ENCODE results near the gene WDPCP. TPM values are rescaled to one million over a fixed set of nuclear protein-coding genes. Genes with fewer than 3 reads are reported as not detected.

WDPCP gene
- total RNA-seq, 1 donor from 2014 or later = 5.7 TPM

- Mint-ChIP-seq H3K4me3 (ENCODE audit: unreplicated experiment) (no peak overlapping the region), H3K27ac (ENCODE audit: unreplicated experiment) (no peak overlapping the region), H3K36me3 (ENCODE audit: low read depth, unreplicated experiment) (no peaks in the 10 kb centered on the region), H3K27me3 (ENCODE audit: unreplicated experiment) (peaks cover 1% of the 10 kb centered on the region), H3K4me1 (ENCODE audit: unreplicated experiment) (no peaks in the 10 kb centered on the region), H3K9me3 (ENCODE audit: unreplicated experiment) (no peaks in the 10 kb centered on the region)
- DNase-seq (ENCODE audit: low spot score) = no peak
- TF ChIP-seq, protein P1, sequence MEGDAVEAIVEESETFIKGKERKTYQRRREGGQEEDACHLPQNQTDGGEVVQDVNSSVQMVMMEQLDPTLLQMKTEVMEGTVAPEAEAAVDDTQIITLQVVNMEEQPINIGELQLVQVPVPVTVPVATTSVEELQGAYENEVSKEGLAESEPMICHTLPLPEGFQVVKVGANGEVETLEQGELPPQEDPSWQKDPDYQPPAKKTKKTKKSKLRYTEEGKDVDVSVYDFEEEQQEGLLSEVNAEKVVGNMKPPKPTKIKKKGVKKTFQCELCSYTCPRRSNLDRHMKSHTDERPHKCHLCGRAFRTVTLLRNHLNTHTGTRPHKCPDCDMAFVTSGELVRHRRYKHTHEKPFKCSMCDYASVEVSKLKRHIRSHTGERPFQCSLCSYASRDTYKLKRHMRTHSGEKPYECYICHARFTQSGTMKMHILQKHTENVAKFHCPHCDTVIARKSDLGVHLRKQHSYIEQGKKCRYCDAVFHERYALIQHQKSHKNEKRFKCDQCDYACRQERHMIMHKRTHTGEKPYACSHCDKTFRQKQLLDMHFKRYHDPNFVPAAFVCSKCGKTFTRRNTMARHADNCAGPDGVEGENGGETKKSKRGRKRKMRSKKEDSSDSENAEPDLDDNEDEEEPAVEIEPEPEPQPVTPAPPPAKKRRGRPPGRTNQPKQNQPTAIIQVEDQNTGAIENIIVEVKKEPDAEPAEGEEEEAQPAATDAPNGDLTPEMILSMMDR (IDR thresholded peaks at IDR 0.05; ENCODE audit: unreplicated experiment) = no peak
Observed at GRCh38 chr2:63346411-63346810, 241.9 kb downstream of the WDPCP start.

GRCh38 chr2:63345285-63345633 is 243.0 kb downstream of the WDPCP start:
- Mint-ChIP-seq H3K9me3 (ENCODE audit: unreplicated experiment) (no peaks in the 10 kb centered on the region), H3K27me3 (ENCODE audit: unreplicated experiment) (peaks cover 1% of the 10 kb centered on the region), H3K4me1 (ENCODE audit: unreplicated experiment) (no peaks in the 10 kb centered on the region), H3K36me3 (ENCODE audit: low read depth, unreplicated experiment) (no peaks in the 10 kb centered on the region), H3K4me3 (ENCODE audit: unreplicated experiment) (no peak overlapping the region), H3K27ac (ENCODE audit: unreplicated experiment) (no peak overlapping the region)
- DNase-seq (ENCODE audit: low spot score) = no peak
- TF ChIP-seq, protein P1 (IDR thresholded peaks at IDR 0.05; ENCODE audit: unreplicated experiment) = no peak

DNA sequence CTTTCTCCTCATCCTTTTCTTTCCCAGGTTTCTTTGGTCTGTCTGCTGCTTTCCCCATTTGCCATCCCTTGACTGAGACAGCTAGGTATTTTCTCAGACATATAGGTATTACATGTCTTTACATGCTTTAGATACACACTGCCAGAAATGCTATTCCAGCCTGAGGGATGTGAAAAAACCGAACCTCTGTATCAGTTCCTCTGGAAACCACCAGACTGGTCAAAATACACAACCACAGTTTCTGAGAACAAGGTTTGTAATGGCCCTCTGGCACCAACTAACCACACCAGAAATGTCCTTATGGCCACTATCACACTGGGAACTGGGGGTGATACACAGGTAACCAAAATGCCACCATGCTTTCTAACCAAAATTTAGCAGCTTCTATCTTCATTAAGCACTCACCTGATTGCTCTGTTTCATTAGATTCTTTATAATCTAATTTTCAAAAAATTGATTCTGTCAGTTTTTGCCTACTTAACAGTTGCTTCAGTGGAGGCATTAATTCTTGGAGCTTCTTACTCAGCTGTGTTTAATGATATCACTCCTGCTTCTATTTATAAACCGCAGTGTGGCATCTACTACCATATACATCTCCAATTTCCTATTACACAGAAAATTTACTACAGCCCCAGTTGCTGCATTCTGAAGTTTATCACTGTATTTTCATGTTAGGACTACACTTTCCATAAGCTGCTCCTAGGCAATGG is 243.5 kb downstream of the WDPCP start:
- no peak overlapping the region for H3K27ac Mint-ChIP-seq (ENCODE audit: unreplicated experiment)
- no peaks in the 10 kb centered on the region for H3K27me3 Mint-ChIP-seq (ENCODE audit: unreplicated experiment)

DNA sequence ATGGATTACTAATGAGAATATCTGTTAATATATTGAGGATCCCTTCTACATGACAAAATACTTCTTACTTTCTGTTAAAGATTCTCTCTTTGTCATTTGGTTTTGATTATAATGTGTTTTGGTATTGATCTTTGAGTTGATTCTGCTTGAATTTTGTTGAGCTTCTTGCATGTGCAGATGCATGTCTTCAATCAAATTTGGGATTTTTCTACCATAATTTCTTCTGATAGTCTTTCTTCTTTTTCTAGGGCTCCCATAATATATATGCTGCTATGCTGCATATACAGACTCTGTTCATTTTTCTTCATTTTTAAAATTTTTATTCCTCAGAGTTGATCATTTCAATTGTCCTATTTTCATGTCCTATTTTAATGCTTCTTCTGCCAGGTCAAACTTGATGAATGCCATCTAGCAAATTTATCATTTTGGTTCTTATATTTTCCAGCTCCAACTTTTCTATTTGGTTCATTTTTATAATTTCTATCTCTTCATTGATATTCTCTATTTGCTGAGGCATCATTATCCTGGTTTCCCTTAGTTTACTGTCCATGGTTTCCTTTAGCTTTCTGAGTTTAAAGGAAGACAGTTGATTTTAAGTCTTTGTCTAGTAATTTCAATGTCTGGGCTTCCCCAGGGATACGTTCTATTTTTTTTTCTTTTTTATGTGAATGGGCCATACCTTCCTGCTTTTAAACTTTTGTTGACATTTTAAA is 244.7 kb downstream of the WDPCP start:
- H3K4me1 Mint-ChIP-seq (ENCODE audit: unreplicated experiment) = no peaks in the 10 kb centered on the region
- TF ChIP-seq, protein P1 (IDR thresholded peaks at IDR 0.05; ENCODE audit: unreplicated experiment) = no peak
- H3K27me3 Mint-ChIP-seq (ENCODE audit: unreplicated experiment) = no peaks in the 10 kb centered on the region
- DNase-seq (ENCODE audit: low spot score) = no peak
- H3K4me3 Mint-ChIP-seq (ENCODE audit: unreplicated experiment) = no peak overlapping the region
- no peak overlapping the region for H3K27ac Mint-ChIP-seq (ENCODE audit: unreplicated experiment)
- H3K9me3 Mint-ChIP-seq (ENCODE audit: unreplicated experiment) = no peaks in the 10 kb centered on the region
- H3K36me3 Mint-ChIP-seq (ENCODE audit: low read depth, unreplicated experiment) = no peaks in the 10 kb centered on the region

More for the DNA sequence above, 243.5 kb downstream of the WDPCP start:
- no peak for DNase-seq (ENCODE audit: low spot score)
- Mint-ChIP-seq H3K36me3 (ENCODE audit: low read depth, unreplicated experiment) (no peaks in the 10 kb centered on the region), H3K4me3 (ENCODE audit: unreplicated experiment) (no peak overlapping the region), H3K9me3 (ENCODE audit: unreplicated experiment) (no peaks in the 10 kb centered on the region), H3K4me1 (ENCODE audit: unreplicated experiment) (no peaks in the 10 kb centered on the region)
- TF ChIP-seq, protein P1 (IDR thresholded peaks at IDR 0.05; ENCODE audit: unreplicated experiment) = no peak

- H3K27me3 Mint-ChIP-seq (ENCODE audit: unreplicated experiment) = no peaks in the 10 kb centered on the region
- no peaks in the 10 kb centered on the region for H3K36me3 Mint-ChIP-seq (ENCODE audit: low read depth, unreplicated experiment)
- no peak overlapping the region for H3K27ac Mint-ChIP-seq (ENCODE audit: unreplicated experiment)
- H3K4me3 Mint-ChIP-seq (ENCODE audit: unreplicated experiment) = no peak overlapping the region
- no peaks in the 10 kb centered on the region for H3K4me1 Mint-ChIP-seq (ENCODE audit: unreplicated experiment)
- no peaks in the 10 kb centered on the region for H3K9me3 Mint-ChIP-seq (ENCODE audit: unreplicated experiment)
- TF ChIP-seq, protein P1 (IDR thresholded peaks at IDR 0.05; ENCODE audit: unreplicated experiment) = no peak
- DNase-seq (ENCODE audit: low spot score) = no peak
Observed at GRCh38 chr2:63340443-63340842, 247.8 kb downstream of the WDPCP start.

Data from endothelial cell (in vitro differentiated cells).